Measurements from ENCODE around the gene TMEM119.

The TMEM119 gene

DNA sequence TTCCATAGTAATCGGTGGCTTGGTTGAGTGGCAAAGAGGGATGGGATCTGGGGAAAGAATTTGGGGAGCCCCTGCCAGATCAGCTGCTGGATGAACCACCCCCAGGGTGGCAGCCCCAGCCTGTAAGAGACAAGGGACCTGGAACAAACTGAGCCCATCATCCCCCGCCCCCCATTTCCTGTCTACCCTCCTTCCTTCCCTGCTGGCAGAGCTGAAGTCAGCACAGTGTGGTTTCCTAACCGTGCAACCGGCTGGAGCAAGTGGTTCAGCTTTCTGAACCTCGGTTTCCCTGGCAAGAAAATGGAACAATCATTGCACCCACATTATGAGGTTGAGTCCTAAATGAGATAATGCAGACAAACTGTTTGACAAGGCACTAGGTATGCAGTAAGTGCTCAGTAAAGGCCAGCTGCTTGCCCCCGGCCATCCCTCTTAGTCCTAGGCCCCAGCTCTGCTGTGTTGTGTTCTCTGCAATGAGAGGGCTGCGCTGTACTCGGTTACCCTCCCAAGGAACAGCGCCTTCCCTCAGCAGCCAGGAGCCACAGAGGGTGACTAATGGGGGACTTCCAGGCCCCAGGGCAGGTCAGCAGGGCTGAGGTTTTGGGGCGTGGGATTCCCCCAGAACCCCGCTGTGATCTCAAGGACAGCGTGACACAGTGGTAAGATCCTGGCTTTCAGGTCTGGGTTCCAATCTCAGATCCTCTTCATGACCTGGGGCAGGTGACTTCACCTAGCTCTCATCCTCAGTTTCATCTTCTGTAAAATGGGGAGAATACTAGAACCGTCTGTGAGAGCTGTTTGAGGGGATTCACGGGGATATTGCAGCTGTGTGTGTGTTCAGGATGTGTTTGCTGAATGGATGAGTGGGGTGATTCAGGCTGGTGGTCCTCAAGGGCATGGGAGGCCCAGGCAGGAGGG lies 19.3 kb upstream of the TMEM119 start:
- in situ Hi-C loops (cut with HindIII; ENCODE audit: low sequenced_read_pairs): no loop called here

DNA sequence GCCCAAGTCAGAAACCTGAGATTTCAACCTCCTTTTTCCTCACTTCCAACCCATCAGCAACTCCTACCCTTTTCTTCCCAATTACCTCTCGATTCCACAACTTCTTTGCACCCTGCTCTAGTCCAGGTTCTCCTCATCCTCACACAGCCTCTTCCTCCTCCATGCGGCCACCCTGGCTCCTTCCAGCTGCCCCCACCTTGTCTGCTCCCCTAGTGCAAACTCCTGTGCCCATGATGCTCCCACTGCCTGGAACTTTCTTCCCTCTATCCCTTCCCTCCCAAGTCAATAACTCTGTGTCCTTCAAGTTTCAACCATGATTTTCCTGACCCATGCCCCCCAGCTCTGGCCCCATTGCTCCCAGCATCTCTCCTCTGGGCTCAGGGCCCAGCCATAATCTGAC lies 18.5 kb upstream of the TMEM119 start:
- in situ Hi-C loops (cut with HindIII; ENCODE audit: low sequenced_read_pairs): no loop called here

DNA sequence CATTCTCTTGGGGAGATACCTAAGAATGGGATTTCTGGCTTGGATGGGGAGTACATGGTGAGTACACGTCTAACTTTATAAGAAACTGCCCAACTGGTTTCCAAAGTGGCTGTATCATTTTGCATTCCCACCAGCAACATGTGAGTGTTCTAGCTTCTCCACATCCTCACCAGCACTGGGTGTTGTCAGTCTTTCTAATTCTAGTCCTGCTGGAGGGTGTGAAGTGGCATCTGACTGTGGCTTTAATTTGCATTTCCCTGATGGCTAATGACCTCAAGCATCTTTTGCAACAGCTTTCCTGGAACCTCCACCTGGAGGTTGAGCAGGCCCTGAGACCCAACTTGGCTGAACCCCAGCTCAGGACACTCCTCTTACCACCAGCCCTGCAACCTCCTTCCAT lies 18.0 kb upstream of the TMEM119 start:
- in situ Hi-C loops (cut with HindIII; ENCODE audit: low sequenced_read_pairs): no loop called here

DNA sequence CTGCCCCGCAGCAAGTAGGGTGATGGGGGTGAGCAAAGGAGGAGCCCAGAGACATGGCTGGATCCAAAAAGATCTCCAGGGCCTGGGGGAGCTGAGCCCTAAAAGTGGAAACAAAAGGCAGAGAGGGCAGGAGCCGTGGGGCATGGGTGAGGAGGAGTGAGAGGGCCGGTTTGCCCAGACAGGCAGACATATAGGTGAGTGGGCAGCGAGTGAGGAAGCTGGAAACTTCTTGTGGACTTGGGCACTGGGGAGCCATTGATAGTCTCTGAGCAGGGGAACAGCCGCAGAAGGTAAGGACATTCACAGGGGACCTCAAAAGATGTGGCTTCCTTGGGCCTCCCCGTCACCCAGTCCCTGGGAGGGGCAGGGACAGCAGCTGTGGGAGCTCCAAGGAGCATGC lies 16.8 kb upstream of the TMEM119 start:
- in situ Hi-C loops (cut with HindIII; ENCODE audit: low sequenced_read_pairs): no loop called here

DNA sequence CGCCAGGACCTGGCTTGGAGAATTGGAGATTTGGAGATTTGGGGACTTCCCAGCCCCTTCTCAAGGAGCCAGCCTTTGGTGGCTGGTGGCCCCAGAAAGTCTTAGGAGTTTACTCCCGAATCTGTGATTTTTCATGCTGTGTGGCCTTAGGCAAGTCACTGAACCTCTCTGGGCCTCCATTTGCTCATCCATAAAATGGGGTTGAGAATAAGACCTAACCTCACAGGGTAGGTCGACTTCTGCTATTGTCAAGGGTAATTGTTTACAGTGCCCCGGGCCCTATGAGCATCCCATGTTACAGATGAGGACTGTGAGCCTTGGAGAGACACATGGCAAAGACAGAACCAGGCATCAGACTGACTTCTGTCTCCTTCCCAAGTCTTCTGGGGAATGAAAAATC lies 16.2 kb upstream of the TMEM119 start:
- in situ Hi-C loops (cut with HindIII; ENCODE audit: low sequenced_read_pairs): no loop called here

DNA sequence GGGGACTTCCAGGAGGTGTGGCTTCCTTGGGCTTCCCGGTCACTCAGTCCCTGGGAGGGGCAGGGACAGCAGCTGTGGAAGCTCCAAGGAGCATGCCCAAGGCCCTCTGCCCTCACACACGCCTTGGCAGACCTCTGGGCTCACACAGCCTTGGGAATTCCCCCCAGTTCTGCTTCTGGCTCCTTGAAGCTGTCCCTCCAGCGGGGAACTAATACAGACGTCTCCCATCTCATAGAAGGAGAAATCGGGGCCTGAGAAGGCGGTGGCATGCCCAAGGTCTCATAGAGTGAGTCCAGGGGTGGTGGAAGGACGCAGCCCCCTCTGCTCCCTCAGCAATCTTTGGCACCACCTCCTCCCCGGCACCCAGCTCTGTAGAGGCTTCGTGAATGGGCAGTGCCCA lies 15.7 kb upstream of the TMEM119 start:
- in situ Hi-C loops (cut with HindIII; ENCODE audit: low sequenced_read_pairs): no loop called here

DNA sequence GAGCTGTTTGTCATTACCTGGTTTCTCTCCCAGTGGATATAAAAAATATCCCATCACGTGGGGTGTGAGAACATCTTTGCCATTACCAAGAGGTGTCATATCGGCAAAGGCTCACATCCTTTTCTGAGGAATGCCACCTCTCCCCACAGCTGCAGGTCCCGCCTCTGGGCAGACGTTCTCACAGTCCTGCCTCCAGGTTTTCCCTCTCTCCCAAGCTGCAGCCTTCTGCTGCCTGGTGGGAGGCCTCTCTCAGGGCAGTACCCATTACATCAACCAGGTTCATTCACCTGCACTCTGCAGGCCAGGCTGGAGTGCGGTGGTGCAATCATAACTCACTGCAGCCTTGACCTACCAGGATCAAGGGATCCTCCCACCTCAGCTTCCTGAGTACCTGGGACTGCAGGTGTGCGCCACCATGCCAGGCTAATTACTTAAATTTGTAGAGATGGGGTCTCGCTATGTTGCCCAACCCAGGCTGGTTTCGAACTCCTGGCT lies 15.0 kb upstream of the TMEM119 start:
- in situ Hi-C loops (cut with HindIII; ENCODE audit: low sequenced_read_pairs): no loop called here

DNA sequence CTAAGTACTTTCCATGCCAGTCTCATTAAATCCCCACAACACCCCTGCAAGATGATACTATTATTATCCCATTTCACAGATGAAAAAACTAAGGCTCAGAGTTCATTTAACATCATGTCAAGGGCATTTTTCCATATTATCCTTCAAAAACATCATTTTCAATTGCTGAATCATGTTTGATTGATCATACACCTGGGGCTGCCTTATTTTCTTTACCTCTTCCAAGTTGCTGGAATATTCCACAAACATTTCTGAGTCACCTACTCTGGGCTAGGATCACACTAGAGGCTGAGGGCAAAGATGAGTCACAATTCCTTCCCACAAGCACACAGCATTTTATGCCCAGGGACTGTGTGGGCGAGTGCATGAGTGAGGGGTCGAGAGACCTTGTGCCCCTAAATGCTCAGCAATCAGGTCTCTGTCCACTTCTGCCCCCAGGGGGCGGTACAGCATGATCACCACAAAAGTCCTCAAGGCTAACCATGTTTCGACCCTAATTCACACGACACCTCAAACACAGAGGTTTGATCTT lies 14.1 kb upstream of the TMEM119 start:
- in situ Hi-C loops (cut with HindIII; ENCODE audit: low sequenced_read_pairs): no loop called here

DNA sequence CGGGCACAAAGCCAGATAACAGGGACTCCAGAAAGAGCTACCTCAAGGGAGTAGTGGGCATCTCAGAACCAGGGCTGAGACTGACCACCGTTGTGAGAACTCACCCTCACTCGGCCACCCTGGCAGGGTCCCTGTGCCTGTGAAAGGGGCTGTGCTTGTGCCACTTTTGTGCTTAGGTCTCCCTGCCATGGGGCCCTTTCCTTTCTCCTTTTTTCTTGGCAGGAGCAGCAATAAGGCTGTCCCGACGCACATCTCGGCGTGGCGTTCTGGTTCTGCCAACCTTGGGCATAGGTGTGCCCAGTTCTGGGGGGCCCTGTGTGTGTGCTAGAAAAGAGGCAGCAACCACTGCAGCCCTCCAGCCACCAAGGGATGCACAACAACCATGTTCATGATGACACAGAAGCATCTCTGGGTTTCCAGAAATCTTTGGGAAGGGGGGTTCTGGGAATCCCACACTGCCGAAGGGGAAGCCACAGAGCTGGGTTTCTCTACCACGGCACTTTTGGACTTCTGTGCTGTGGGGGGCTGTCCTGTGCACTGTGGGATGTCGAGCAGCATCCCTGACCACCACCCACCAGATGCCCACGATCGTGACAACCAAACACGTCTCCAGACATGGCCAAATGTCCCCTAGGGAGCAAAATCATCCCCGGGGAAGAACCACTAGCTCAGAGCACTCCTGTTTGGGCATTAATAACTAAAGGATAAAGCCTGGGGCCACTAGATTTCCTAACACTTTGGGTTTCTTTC lies 13.1 kb upstream of the TMEM119 start:
- in situ Hi-C loops (cut with HindIII; ENCODE audit: low sequenced_read_pairs): no loop called here

DNA sequence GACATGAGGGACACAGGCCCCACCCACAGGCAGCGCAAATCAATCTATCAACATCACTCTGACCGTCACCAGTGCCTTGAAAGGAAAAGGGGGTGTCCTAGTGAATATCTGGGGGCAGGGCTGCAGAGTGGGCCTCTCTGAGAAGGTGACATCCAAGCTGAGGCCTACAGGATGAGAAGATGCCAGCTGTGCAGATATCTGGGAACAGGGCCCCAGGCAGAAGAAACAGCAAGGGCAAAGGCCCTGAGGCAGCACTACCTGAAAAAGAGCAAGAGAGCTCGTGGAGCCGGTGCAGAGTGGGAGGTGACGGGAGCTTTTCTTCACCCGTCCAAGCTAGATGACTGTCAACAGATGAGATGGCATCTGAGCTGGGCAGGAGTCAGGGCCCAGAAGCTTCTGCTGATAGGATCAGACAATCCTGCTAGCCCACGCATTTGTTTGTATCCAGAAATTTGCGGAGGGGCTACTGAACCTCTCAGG lies 12.5 kb upstream of the TMEM119 start:
- in situ Hi-C loops (cut with HindIII; ENCODE audit: low sequenced_read_pairs): no loop called here

DNA sequence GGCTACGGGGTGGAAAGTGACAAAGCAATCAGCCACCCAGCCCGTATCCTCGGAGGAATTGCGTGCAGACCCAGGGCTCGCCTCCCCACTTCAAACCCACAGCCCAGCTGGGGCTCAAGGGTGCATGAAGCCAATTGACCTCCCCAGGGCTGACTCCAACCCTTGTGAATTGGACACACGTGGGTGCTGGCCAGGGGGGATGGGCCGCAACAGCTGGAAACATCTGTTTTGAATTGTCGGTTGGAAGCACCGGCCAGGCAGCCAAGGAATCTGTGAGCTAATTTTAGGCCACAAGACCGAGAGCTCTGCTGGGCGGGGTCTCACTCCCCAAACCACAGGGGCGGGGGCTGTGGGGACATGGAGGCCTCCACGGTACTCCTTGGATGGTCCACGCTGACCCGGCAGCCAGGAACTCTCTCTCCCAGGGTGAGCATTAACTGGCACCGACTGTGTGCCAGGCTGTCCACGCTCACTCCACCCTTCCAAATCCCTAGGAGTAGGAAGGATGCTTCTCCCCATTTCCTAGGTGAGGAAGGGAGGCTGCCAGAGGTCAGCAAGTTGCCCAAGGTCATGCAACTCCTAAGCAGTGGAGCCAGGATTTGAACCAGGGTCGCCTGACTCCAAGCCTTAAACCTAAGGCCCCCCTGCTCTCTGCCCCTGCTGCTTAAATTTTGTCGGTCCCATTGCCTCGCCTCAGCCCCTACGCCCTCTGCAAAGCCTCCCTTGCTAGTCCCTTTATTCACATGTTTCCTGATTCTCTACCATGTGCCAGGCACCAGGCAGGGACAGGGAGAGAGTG lies 11.9 kb upstream of the TMEM119 start:
- in situ Hi-C loops (cut with HindIII; ENCODE audit: low sequenced_read_pairs): loop anchor here (5.0 kb wide), 1 partner anchor 33 kb away; no protein-coding TSS in a partner anchor

DNA sequence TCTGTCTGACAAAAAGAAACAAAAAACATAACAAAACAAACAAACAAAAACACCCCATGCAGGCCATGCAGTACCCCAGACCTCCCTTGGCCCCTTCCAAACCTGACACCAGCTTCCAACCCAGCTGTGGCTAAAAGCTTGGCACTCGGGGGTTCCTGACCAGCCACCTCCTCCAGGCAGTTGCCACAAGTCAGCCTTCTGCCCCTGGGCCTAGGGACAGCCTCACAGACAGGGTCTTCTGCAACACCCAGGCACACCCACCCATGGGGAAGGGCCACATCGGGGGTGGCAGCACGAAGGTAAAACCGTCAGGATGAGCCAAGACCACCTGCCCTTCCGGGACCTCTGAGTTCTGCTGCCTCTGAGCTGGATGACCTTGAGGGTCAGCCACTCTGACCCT lies 10.7 kb upstream of the TMEM119 start:
- in situ Hi-C loops (cut with HindIII; ENCODE audit: low sequenced_read_pairs): loop anchor here (5.0 kb wide), 1 partner anchor 34 kb away; no protein-coding TSS in a partner anchor

DNA sequence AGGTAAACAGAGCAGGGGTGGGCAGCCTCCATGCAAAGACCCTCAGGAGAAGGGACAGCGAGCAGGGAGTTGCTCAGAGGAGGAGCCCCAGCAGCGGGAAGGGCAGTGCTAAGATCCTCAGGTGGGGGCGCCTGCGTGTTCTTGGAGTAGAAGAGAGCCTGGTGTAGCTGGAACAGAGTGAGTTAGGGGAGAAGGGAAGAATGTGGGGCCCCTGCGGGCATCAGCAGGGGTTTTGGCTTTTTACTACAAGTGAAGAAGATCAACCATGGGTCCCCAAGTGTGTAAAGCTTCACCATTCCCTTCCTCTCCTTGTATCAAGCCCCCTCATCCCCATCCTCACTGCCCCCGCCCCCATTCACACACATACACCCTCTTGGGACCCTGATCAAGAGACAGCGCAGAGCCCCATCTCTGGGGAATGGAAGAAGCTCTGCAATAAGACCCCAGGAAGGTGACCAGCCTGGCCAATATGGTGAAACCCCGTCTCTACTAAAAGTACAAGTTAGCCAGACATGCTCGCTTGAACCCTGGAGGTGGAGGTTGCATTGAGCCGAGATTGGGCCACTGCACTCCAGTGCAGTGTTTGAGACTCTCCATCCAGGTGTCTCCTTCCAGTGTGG lies 10.2 kb upstream of the TMEM119 start:
- in situ Hi-C loops (cut with HindIII; ENCODE audit: low sequenced_read_pairs): loop anchor here (5.0 kb wide), 1 partner anchor 34 kb away; no protein-coding TSS in a partner anchor

DNA sequence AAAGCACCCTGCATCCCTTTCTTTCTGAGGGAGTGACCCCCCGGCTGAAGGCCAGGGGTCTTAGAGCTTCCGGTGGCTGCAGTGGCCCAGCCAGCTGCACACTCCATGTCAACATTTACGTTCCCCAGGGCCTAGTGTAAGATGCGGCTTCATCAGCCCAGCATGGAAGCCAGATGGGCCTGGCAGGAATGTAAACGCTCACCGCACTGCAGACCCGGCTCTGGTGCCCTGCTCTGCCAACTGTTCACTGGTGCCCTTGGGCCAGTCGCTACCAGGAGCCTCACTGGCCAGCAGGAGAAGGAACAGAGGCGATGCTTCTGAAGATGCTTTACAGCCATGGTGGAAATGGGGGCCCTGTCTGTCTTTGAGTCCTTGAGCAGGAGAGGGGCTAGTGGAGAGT lies 8.6 kb upstream of the TMEM119 start:
- in situ Hi-C loops (cut with HindIII; ENCODE audit: low sequenced_read_pairs): loop anchor here (5.0 kb wide), 1 partner anchor 36 kb away; no protein-coding TSS in a partner anchor

DNA sequence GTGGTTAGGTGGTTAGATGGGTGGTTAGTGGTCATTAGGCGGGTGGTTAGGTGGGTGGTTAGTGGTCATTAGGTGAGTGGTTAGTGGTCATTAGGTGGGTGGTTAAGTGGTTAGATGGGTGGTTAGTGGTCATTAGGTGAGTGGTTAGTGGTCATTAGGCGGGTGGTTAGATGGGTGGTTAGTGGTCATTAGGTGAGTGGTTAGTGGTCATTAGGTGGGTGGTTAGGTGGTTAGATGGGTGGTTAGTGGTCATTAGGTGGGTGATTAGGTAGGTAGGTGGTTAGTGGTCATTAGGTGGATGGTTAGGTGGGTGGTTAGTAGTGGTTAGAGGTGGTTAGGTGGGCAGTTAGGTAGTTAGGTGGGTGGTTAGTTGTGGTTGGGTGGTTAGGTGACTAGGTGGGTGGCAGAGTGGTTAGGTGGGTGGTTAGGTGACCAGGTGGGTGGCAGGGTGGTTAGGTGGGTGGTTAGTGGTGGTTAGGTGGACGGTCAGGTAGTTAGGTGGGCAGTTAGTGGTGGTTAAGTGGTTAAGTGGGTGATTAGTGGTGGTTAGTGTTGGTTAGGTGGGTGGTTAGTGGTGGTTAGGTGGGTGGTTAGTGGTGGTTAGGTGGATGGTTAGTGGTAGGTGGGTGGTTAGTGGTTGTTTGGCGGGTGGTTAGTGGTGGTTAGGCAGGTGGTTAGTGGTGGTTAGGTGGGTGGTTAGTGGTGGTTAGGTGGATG lies 8.0 kb upstream of the TMEM119 start:
- in situ Hi-C loops (cut with HindIII; ENCODE audit: low sequenced_read_pairs): loop anchor here (5.0 kb wide), 1 partner anchor 36 kb away; no protein-coding TSS in a partner anchor

DNA sequence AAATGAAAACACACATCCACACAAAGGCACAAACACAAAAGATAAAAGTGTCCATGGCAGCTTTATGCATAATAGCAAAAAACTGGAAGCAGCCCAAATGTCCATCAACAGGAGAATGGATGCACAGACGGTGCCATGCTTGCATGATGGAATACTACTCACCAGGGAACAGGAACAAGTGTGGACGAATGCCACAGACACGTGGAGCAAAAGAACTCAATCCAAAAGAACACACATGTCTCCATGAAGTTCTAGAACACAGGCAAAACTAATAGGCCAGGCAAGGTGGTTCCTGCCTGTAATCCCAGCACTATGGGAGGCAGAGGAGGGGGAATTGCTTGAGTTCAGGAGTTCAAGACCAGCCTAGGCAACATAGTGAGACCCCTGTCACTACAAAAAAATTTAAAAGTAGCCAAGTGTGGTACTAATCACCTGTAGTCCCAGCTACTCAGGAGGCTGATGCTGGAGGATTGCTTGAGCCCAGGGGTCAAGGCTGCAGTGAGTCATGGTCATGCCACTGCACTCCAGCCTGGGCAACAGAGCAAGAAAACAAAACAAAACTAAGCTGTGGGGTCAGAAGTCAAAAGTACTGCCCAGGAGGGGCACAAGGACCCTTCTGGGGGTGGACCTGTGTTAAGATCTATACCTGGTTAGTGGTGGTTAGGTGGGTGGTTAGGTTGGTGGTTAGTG lies 7.3 kb upstream of the TMEM119 start:
- in situ Hi-C loops (cut with HindIII; ENCODE audit: low sequenced_read_pairs): loop anchor here (5.0 kb wide), 1 partner anchor 37 kb away; no protein-coding TSS in a partner anchor

DNA sequence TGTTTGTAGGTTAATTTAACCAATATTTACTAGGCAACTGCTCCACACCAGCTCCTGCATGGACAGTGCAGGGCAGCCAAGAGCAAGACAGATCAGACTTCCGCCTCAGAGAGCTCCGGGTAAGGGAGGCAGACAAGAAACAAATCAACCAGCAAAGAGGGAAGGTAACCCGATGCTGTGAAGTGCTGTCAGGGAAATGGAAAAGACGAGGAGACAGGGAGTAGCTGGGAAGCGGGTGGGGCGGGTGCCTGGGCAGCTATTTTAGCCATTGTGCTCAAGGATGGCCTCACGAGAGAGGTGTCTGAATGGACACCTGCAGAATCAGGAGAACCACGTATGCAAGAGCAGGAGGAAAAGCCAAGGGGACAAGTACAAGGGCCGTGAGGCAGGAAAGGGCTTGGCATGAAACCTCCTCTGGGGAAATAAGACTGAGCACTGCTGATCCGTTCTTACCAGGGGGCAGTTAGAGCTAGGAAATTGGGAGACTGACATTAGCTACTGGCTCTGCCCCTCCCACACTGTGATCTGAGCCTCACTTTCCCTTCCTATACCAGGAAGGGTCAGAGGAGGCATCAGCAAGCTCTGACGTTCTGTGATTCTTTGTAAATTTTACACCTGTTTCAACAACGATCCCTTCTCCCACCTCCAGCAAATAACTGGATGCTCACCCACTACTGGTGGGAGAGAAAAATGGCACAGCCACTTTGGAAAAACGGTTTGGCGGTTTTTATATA lies 6.5 kb upstream of the TMEM119 start:
- in situ Hi-C loops (cut with HindIII; ENCODE audit: low sequenced_read_pairs): no loop called here

DNA sequence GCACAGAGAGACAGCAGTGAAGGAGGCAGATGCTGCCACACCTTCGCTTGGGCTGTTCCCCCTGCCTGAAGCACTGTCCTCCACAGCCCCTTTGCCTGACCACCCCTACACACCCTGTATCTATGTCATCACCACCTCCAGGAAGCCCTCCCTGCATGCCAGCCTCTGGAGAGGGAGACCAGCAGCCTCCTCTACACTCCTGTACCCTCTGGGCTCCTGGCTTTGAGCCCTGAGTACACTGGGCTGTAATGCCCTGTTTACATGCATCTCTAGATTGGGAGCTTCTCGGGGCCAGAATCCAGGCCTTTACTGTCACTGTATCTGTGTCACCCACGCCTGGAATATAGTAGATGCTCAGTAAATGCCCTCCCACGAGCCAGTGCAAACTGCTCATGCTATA lies 5.9 kb upstream of the TMEM119 start:
- in situ Hi-C loops (cut with HindIII; ENCODE audit: low sequenced_read_pairs): no loop called here

Data from DLD1 (cell line).